Measurements from ENCODE around the gene ARHGAP1. TPM values are rescaled to one million over a fixed set of nuclear protein-coding genes. Genes with fewer than 3 reads are reported as not detected.

The ARHGAP1 gene
- total and polyA plus RNA-seq, 3 experiments from 2014 or later: 56.8 to 76.1 (median 56.8) TPM

- peak overlapping the region in 2 of 8 donors; percentile 38 for H3K27ac Mint-ChIP-seq
- H3K4me3 Mint-ChIP-seq: no peak overlapping the region
- DNase-seq: no peak
- no peaks in the 10 kb centered on the region for H3K4me1 ChIP-seq (ENCODE audit: insufficient read depth, low read length)
- no peak overlapping the region for H3K4me3 ChIP-seq (ENCODE audit: low read length)
- no peaks in the 10 kb centered on the region for H3K9me3 Mint-ChIP-seq
- no peaks in the 10 kb centered on the region for H3K27me3 ChIP-seq (ENCODE audit: insufficient read depth, low read length, poor library complexity, severe bottlenecking)
- no peaks in the 10 kb centered on the region for H3K4me1 Mint-ChIP-seq
- H3K36me3 Mint-ChIP-seq: peaks cover 9 to 79% (median 26%) of the 10 kb centered on the region in 3 donors
- CTCF ChIA-PET: interaction anchor here (1.4 kb wide), 1 partner anchor 86 kb away, joined by 3 read pairs; no protein-coding TSS in a partner anchor
- peaks cover 45% of the 10 kb centered on the region for H3K36me3 ChIP-seq (ENCODE audit: insufficient read depth, low read length)
- POLR2A ChIA-PET: no interaction called here
- H3K9me3 ChIP-seq (ENCODE audit: low read length): no peaks in the 10 kb centered on the region
- no peak overlapping the region for H3K27ac ChIP-seq (ENCODE audit: low read depth, low read length)
- H3K27me3 Mint-ChIP-seq: no peaks in the 10 kb centered on the region
Observed at GRCh38 chr11:46657186-46657585, 43.2 kb downstream of the ARHGAP1 start.

- peaks cover 13 to 83% (median 34%) of the 10 kb centered on the region in 3 donors for H3K36me3 Mint-ChIP-seq
- no peaks in the 10 kb centered on the region for H3K4me1 Mint-ChIP-seq
- Histone ChIP-seq H3K36me3 (ENCODE audit: insufficient read depth, low read length) (peaks cover 59% of the 10 kb centered on the region), H3K4me1 (ENCODE audit: insufficient read depth, low read length) (no peaks in the 10 kb centered on the region), H3K27me3 (ENCODE audit: insufficient read depth, low read length, poor library complexity, severe bottlenecking) (no peaks in the 10 kb centered on the region), H3K9me3 (ENCODE audit: low read length) (no peaks in the 10 kb centered on the region), H3K27ac (ENCODE audit: low read depth, low read length) (no peak overlapping the region), H3K4me3 (ENCODE audit: low read length) (no peak overlapping the region)
- H3K9me3 Mint-ChIP-seq: no peaks in the 10 kb centered on the region
- DNase-seq: no peak
- H3K27me3 Mint-ChIP-seq: no peaks in the 10 kb centered on the region
- POLR2A ChIA-PET: no interaction called here
- no peak overlapping the region for H3K4me3 Mint-ChIP-seq
- CTCF ChIA-PET: no interaction called here
- H3K27ac Mint-ChIP-seq: peak overlapping the region in 1 of 8 donors; percentile 69
Observed at GRCh38 chr11:46655631-46656030, 44.8 kb downstream of the ARHGAP1 start.

- H3K27me3 Mint-ChIP-seq: no peaks in the 10 kb centered on the region
- Histone ChIP-seq H3K4me3 (ENCODE audit: low read length) (no peak overlapping the region), H3K27me3 (ENCODE audit: insufficient read depth, low read length, poor library complexity, severe bottlenecking) (no peaks in the 10 kb centered on the region), H3K9me3 (ENCODE audit: low read length) (no peaks in the 10 kb centered on the region), H3K4me1 (ENCODE audit: insufficient read depth, low read length) (no peaks in the 10 kb centered on the region), H3K36me3 (ENCODE audit: insufficient read depth, low read length) (peaks cover 69% of the 10 kb centered on the region), H3K27ac (ENCODE audit: low read depth, low read length) (no peak overlapping the region)
- H3K27ac Mint-ChIP-seq: no peak overlapping the region
- CTCF ChIA-PET: no interaction called here
- DNase-seq: no peak
- H3K4me1 Mint-ChIP-seq: peaks cover 0 to 4% (median 0%) of the 10 kb centered on the region in 3 donors
- no peaks in the 10 kb centered on the region for H3K9me3 Mint-ChIP-seq
- peaks cover 7 to 77% (median 16%) of the 10 kb centered on the region in 3 donors for H3K36me3 Mint-ChIP-seq
- H3K4me3 Mint-ChIP-seq: no peak overlapping the region
- POLR2A ChIA-PET: no interaction called here
Observed at GRCh38 chr11:46649180-46649738, 51.2 kb downstream of the ARHGAP1 start.

GRCh38 chr11:46643986-46644385, 56.4 kb downstream of the ARHGAP1 start:
- Histone ChIP-seq H3K27ac (ENCODE audit: low read depth, low read length) (no peak overlapping the region), H3K9me3 (ENCODE audit: low read length) (no peaks in the 10 kb centered on the region), H3K27me3 (ENCODE audit: insufficient read depth, low read length, poor library complexity, severe bottlenecking) (no peaks in the 10 kb centered on the region), H3K4me3 (ENCODE audit: low read length) (no peak overlapping the region), H3K36me3 (ENCODE audit: insufficient read depth, low read length) (peaks cover 35% of the 10 kb centered on the region), H3K4me1 (ENCODE audit: insufficient read depth, low read length) (no peaks in the 10 kb centered on the region)
- Mint-ChIP-seq H3K9me3 (no peaks in the 10 kb centered on the region), H3K4me1 (peaks cover 18 to 30% (median 19%) of the 10 kb centered on the region in 3 donors), H3K4me3 (no peak overlapping the region), H3K36me3 (peaks cover 11 to 70% (median 23%) of the 10 kb centered on the region in 3 donors), H3K27ac (peak overlapping the region in 1 of 8 donors; percentile 17), H3K27me3 (no peaks in the 10 kb centered on the region)
- no peak for DNase-seq
- ChIA-PET CTCF (no interaction called here), POLR2A (no interaction called here)

- DNase-seq: no peak
- ChIA-PET CTCF (no interaction called here), POLR2A (no interaction called here)
- H3K27me3 Mint-ChIP-seq: no peaks in the 10 kb centered on the region
- peak overlapping the region in 1 of 8 donors; percentile 17 for H3K27ac Mint-ChIP-seq
- Histone ChIP-seq H3K36me3 (ENCODE audit: insufficient read depth, low read length) (peaks cover 34% of the 10 kb centered on the region), H3K4me1 (ENCODE audit: insufficient read depth, low read length) (no peaks in the 10 kb centered on the region), H3K27ac (ENCODE audit: low read depth, low read length) (no peak overlapping the region), H3K9me3 (ENCODE audit: low read length) (no peaks in the 10 kb centered on the region), H3K4me3 (ENCODE audit: low read length) (no peak overlapping the region), H3K27me3 (ENCODE audit: insufficient read depth, low read length, poor library complexity, severe bottlenecking) (no peaks in the 10 kb centered on the region)
- H3K9me3 Mint-ChIP-seq: no peaks in the 10 kb centered on the region
- H3K4me1 Mint-ChIP-seq: peaks cover 20 to 31% (median 20%) of the 10 kb centered on the region in 3 donors
- H3K36me3 Mint-ChIP-seq: peaks cover 11 to 70% (median 23%) of the 10 kb centered on the region in 3 donors
- H3K4me3 Mint-ChIP-seq: no peak overlapping the region
Observed at GRCh38 chr11:46643531-46643930, 56.9 kb downstream of the ARHGAP1 start.

- H3K9me3 ChIP-seq (ENCODE audit: low read length): no peaks in the 10 kb centered on the region
- H3K36me3 ChIP-seq (ENCODE audit: insufficient read depth, low read length): peaks cover 31% of the 10 kb centered on the region
- Mint-ChIP-seq H3K27ac (peak overlapping the region in 2 of 8 donors; percentile 33 to 56), H3K27me3 (no peaks in the 10 kb centered on the region), H3K9me3 (no peaks in the 10 kb centered on the region), H3K4me3 (no peak overlapping the region), H3K4me1 (peaks cover 22 to 34% (median 23%) of the 10 kb centered on the region in 3 donors), H3K36me3 (peaks cover 11 to 70% (median 25%) of the 10 kb centered on the region in 3 donors)
- no peaks in the 10 kb centered on the region for H3K4me1 ChIP-seq (ENCODE audit: insufficient read depth, low read length)
- ChIA-PET CTCF (interaction anchor here (1.0 kb wide), 1 partner anchor 25 kb away, joined by 3 read pairs; no protein-coding TSS in a partner anchor), POLR2A (no interaction called here)
- H3K4me3 ChIP-seq (ENCODE audit: low read length): no peak overlapping the region
- H3K27me3 ChIP-seq (ENCODE audit: insufficient read depth, low read length, poor library complexity, severe bottlenecking): no peaks in the 10 kb centered on the region
- H3K27ac ChIP-seq (ENCODE audit: low read depth, low read length): no peak overlapping the region
- DNase-seq: peak in 1 of 5 donors; percentile 43
Observed at GRCh38 chr11:46642627-46643335, 57.6 kb downstream of the ARHGAP1 start.

- ChIA-PET CTCF (interaction anchor here (1.0 kb wide), 1 partner anchor 24 kb away, joined by 3 read pairs; no protein-coding TSS in a partner anchor), POLR2A (interaction anchor here (0.6 kb wide), 1 partner anchor 51 kb away, joined by 3 read pairs; no protein-coding TSS in a partner anchor)
Observed at GRCh38 chr11:46641639-46642038, 58.8 kb downstream of the ARHGAP1 start.

More at GRCh38 chr11:46641639-46642038, 58.8 kb downstream of the ARHGAP1 start:
- no peak overlapping the region for H3K4me3 ChIP-seq (ENCODE audit: low read length)
- H3K36me3 ChIP-seq (ENCODE audit: insufficient read depth, low read length): peaks cover 30% of the 10 kb centered on the region
- H3K4me1 ChIP-seq (ENCODE audit: insufficient read depth, low read length): no peaks in the 10 kb centered on the region
- H3K27me3 ChIP-seq (ENCODE audit: insufficient read depth, low read length, poor library complexity, severe bottlenecking): no peaks in the 10 kb centered on the region
- no peaks in the 10 kb centered on the region for H3K9me3 ChIP-seq (ENCODE audit: low read length)
- Mint-ChIP-seq H3K4me1 (peaks cover 23 to 37% (median 25%) of the 10 kb centered on the region in 3 donors), H3K4me3 (no peak overlapping the region), H3K36me3 (peaks cover 11 to 67% (median 25%) of the 10 kb centered on the region in 3 donors), H3K27me3 (no peaks in the 10 kb centered on the region), H3K27ac (no peak overlapping the region), H3K9me3 (no peaks in the 10 kb centered on the region)
- no peak for DNase-seq
- H3K27ac ChIP-seq (ENCODE audit: low read depth, low read length): no peak overlapping the region

All from CD8-positive, alpha-beta memory T cell (primary cell).